SHP77 (cell line): ENCODE results near the gene DENND2A.
"Not testable (repeated sequence)": the region's sequence is repeated elsewhere in the genome, so short reads cannot be mapped to it uniquely, and the experiment has no call there.

Experiments
- DNase-seq, 2 experiments: peaks; one replicate each; lab custom pipeline; 2025; lab: John Stamatoyannopoulos, UW

The DENND2A gene

DNA sequence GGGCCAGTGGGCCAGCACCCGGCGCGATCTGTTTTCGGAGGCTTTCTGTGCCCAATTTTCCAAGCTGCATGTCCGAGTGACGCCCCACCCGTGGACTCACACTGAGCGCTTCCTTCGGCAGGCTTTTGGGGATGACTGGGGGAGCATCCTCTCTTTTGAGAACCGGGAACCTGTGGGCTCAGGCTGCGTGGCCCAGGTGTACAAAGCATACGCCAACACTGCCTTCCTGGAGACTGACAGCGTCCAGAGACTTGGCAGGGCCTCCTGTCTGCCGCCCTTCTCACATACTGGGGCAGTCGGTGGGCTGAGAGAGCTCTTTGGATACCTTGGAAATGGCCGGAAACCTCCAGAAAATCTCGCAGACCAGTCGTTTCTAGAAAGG, 33.2 kb upstream of the DENND2A start:
- no peak for DNase-seq

- peak in 1 of 2 experiments; percentile 38 for DNase-seq
Measured at GRCh38 chr7:140673063-140673773, 32.6 kb upstream of the DENND2A start.

DNA sequence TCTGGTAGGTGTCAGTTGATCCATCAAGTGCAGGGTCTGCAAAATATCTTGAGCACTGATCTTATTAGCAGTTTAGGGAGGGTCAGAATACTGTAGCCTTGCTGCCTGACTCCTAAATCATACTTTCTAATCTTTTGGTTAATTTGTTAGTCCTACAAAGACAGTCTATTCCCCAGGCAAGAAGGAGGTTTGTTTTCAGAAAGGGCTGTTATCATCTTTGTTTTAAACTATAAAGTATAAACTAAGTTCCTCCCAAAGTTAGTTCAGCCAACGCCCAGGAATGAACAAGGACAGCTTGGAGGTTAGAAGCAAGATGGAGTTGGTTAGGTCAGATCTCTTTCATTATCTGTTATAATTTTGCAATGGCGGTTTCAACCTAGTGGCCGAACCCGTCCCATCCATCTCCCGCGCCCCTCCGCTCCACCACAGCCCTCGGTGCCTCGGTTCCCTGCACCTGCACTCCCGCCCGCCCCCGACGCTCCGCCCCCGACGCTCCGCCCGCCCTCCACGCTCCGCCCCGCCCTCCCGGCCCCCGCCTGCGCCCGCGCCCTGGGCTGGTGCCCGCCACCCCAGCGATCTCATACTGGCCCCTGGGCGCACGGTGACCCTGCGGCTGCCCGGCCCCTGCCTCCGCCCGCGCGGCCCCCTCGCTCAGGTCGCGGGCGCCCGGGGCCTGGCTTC, 31.9 kb upstream of the DENND2A start, which contains the start of gene ADCK2:
TSS of gene ADCK2 (plus strand) at position 564 of the 681 bp plus-strand sequence. CDS start 386 bp downstream, outside the sequence.
- DNase-seq, result peak; percentile 34 to 57

- no peak for DNase-seq
Measured at GRCh38 chr7:140671966-140672365, 31.4 kb upstream of the DENND2A start.

GRCh38 chr7:140670343-140670935, 29.8 kb upstream of the DENND2A start:
- DNase-seq, result no peak

DNA sequence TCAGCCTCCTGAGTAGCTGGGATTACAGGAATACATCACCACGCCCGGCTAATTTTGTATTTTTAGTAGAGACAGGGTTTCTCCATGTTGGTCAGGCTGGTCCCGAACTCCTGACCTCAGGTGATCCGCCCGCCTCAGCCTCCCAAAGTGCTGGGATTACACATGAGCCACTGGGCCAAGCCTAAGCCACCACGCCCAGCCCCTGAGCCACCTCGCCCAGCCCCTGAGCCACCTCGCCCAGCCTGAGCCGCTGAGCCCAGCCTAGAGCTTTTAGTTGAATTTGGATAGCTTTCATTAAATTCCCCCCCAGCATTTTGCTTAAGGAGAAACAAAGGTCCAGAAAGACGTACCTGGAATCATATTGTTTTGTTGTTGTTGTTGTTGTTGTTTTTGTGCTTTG, 29.2 kb upstream of the DENND2A start:
- DNase-seq, result not testable (repeated sequence)

DNA sequence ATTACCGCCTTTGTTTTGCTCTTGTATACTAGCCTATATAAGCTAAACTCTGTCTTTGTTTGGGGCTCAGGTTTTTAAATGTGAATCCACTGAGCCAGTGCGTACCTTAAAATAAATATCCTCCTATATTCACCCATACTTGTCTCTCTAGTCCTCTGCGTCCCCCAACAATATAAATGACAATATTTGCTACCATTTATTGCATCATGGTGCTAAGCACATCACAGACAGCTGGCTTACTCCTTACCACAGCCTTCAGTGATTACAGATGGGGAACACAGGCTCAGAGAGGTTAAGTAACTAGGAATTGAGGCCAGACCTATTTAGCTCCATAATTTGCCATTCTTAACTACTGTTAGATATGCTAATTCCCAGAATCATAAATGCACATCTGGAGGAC, 28.7 kb upstream of the DENND2A start:
- no peak for DNase-seq

GRCh38 chr7:140668641-140669040, 28.0 kb upstream of the DENND2A start:
- no peak for DNase-seq

DNA sequence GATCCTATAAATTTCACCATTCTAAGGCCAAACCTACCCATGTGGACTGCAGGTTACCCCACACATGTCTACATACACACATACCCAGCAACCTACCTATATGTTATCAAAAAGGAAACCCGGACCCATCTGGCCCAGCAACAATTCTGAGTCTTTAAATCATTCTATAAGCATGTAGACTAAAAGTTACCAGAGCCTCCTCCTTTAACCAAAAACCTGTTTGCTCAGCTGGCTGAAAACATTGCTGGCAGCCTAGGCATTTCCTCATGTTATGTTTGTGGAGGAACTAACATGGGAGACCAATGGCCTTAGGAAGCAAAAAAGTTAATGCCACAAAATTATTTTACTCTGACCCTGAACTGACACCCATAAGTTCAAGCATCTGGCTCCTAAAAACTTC, 26.9 kb upstream of the DENND2A start:
- no peak for DNase-seq

GRCh38 chr7:140662938-140663337, 22.3 kb upstream of the DENND2A start:
- DNase-seq, result not testable (repeated sequence)

DNA sequence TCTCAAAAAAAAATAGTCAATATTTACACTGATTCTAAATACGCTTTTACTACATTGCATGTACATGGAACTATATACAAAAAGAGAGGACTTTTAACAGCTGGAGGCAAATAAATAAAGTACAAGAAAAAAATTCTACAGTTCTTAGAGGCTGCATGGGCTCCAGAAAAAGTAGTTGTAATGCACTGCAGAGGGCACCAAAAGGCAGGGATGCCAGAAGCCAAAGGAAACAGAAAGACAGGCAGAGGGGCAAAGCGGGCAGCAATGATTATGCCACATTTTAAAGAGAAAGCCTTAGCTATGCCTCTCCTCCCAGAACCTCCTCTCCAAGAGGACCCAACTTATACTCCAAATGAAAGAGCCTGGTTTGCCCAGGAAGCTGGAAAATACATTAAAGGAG, 20.5 kb upstream of the DENND2A start:
- DNase-seq, result peak in 1 of 2 experiments; percentile 27

DNA sequence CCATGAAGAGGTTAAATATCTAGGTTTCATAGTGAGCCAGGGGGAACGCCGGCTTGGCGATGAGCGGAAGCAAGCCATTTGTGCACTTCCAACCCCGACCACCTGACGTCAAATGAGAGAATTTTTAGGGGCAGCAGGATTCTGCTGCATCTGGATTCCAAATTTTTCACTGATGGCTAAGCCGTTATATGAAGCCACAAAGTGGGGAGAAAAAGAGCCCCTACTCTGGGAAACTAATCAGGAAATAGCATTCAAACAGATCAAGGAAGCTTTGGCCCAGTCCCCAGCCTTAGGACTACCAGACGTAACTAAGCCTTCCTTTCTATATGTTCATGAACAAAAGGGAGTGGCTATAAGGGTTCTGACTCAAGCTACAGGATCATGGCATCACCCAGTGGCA, 19.2 kb upstream of the DENND2A start:
- no peak for DNase-seq

- DNase-seq, result no peak
Measured at GRCh38 chr7:140657891-140658290, 17.3 kb upstream of the DENND2A start.

GRCh38 chr7:140656548-140657515, 16.2 kb upstream of the DENND2A start:
- peak in 1 of 2 experiments; percentile 7 for DNase-seq

DNA sequence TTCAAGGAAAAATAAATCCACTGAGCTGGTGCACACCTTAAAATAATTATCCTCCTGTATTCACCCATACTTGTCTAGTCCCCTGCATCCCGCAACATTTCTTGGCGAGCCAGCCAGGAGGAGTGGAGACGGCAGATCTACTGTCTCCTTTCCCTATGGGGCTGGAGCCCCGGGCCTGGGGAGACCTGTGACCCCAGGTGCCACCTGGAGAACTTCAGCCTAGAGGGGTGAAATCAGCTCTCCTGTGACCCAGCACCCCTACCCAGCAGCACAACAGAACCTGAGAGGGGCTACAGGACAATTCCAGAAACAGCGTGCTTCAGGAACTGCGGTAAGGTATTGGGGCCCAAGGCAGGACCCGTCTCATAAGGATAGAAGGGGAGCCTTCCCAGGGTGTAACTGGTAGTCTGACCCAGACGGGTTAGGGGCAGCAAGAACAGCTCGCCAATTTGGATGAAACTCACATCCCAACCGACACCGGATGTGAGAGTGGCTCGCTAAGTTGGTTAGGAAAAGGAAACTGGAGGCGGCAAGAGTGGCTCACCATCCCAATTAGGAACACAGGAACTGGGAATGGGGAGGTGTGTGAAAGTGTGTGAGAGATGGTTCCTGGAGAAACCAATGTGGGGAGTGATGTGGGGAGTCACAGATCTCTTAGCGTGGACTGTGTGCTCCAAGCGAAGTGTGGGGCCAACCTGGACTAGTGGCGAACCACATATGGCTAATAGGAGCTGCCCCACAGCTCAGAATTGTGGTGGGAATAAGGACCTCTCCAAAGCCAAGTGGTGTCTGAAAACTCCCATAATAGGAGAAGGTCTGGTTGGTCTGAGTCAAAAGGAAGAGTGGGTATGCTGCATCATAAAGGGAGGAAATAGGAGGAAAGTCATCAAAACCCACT, 15.1 kb upstream of the DENND2A start:
- DNase-seq, result no peak

DNA sequence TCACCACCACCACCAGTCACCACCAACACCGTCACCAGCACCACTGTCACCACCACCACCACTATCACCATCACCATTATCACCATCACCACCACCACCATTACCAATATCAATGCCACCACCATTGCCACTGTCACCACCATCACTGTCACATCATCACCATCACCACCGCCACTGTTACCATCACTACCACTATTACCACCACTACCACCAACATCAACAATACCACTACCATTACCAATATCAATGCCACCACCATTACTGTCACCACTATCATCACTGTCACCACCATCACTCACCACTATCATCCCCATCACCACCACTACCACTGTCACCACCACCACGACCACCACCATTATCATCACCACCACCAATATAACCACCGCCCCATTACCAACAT, 14.0 kb upstream of the DENND2A start:
- no peak for DNase-seq

GRCh38 chr7:140654109-140654387, 13.4 kb upstream of the DENND2A start:
- no peak for DNase-seq

GRCh38 chr7:140653319-140654108, 12.9 kb upstream of the DENND2A start:
- DNase-seq, result peak; percentile 76 to 79

DNA sequence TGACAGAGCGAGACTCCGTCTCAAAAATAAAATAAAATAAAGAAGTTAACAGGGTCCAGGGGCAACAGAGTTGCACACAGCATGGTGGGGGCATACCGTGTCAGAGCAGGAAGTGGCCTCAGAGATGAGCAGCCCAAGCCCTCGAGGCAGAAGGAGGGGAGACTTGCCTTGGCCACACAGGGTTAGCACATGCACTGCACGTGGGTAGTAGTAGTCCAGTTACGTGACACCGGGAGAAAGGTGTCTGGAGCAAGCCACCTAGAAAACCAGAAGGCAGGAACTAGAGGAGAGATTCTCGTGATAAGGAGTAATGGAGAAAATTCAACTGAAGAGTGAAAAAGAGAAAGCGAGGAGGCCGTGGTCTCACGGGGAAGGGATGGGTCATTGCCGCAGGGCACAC, 9.8 kb upstream of the DENND2A start:
- DNase-seq, result no peak

- DNase-seq, result no peak
Measured at GRCh38 chr7:140649556-140650205, 9.1 kb upstream of the DENND2A start.
